HG03575 (cell line): ENCODE measurements around the gene SNX1.
"Not testable (repeated sequence)": the region's sequence is repeated elsewhere in the genome, so short reads cannot be mapped to it uniquely, and the experiment has no call there.

ENCODE experiments used
- ATAC-seq: cut with Tn5 transposase; IDR thresholded peaks from one replicate; pipeline ENCODE4 v1.9.1; 2021; ENCODE audit not compliant: unreplicated experiment, insufficient number of reproducible peaks, low FRiP score; ENCODE audit errors: extremely low read depth

The SNX1 gene

DNA sequence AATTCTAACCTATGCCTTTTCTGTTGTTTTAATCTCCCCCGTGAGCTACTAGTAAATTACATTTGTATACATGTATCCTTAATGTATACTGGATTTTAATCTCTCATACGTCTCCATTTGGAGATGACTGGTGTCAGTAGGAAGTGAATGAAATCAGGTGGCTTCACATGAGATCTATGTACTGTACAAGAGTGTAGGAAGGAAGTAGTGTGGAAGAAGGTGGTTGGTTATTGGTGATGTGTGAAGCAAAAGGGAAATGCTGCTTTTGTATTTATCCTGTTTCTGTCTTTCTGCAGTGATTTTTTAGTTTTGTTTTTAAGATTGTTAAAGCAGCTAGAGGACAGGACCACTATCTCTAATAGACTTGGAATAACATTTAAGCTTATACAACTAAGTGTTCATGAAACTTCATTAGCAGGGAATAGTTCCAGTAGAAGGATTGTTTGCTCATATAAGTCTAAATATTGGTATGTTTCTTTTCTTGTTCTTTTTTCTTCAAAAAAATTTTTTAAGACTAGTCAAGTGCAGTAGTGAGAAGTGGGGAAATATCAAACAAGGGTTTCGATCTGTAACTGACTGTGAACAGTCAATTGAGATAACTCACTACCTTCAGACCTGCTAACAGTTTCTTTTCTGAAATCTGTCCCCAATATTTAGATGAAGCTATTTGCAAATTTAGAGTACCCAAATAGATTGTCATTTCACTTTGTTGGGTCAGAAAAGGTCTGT is 15.3 kb downstream of the SNX1 start:
- no peak for ATAC-seq

DNA sequence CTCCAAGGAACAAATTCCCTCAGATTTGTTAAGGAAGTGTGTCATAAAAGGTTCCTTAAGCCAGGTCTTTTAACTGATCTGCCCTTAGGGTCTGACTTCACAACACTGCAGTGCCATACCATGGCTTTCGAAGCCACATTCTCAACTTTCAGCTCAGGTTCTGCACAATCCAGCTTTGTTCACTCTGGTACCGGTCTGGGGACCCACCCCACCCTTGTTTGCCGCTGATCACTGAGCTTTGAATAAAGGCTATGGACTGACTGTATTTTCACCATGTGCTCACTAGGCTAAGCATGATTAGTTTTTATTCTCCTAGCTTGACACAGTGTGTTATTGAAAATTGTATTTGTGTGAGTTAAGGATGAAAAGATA is 15.9 kb downstream of the SNX1 start:
- ATAC-seq = no peak

DNA sequence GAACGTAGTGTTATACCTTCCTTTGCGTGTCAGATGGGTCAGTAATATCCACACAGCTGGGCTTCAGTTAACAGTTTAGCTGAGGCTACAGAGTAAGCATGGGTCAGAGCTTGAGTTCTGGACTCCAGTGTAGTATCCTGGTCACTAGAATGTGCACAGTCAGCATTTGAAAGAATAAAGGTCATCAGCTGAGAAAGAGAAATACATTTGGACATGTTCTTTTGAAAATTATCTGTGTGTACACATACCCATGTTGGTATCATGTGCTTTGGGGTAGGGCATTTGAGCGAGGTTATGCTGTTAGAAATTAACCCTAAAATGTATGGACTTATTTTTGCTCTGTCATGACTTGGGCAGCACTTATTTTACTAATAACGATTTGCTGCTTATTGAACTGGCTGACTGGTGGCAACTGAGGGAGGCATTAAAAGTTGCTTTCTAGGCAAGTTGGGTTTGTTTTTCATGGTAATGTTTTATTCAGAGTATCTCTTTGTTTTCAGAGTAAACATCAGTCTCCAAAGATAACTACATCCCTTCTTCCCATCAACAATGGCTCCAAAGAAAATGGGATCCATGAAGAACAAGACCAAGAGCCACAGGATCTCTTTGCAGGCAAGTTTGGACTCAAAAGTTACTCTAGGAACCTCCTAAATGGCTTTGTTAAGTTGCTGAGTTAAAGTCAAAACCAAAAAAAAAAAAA is 16.4 kb downstream of the SNX1 start:
- no peak for ATAC-seq

DNA sequence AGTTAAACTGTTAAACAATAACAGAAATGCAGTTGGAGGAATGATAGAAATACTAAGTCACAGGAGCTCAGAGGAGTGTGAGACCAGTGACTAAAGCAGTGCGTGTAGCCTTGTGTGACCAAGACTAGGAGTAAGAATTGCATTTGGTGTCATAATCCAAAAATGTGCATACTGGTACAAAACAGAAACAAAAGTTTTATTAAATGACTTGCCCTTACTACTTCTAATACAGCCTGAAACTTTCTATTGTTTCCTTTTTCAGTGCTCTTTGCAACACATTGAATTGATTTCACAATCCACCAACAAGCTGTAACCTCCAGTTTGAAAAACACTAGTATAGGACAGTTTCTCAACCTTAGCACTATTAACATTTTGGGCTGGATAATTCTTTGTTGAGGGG is 17.1 kb downstream of the SNX1 start:
- no peak for ATAC-seq

DNA sequence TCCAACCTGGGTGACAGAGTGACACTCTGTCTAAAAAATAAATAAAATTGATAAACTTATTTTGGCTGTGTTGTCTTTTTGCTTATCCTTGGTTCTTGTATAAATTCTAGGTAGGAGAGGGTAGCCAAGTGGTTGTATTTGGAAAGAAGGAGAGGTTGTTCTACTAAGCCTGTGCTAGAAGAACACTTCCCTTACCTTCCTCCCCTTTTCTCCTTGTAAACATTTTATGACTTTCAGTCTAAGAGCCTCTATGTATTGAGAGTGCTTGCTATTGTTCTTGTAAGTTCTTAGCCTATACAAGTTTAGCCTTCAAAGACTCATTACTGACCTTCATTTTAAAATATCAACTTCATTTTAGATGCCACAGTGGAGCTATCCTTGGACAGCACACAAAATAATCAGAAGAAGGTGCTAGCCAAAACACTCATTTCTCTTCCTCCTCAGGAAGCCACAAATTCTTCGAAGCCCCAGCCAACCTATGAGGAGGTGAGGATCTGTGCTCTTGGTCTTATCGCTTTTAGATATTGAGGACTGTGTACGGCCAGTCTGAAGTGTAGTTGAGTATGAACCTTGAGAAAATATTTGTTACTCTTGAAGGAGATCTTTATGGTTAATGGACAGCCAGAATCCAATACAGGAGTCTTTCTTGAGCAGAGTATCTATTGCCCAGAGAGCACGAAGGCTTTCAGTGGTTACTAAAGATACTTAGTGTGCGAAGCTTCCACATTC is 22.1 kb downstream of the SNX1 start:
- ATAC-seq = no peak

DNA sequence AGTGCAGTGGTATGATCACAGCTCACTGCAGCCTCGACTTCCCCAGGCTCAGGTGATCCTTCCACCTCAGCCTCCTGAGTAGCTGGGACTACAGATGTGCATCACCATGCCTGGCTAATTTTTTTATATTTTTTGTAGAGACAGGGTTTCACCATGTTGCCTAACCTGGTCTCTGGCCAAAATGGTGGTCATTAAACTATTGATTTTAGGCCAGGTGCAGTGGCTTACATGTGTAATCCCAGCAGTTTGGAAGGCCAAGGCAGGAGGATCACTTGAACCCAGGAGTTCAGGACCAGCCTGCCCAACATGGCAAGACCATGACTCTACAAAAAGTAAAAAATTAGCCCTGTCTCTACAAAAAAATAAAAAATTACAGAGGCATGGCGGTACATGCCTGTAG is 24.5 kb downstream of the SNX1 start:
- ATAC-seq = not testable (repeated sequence)

DNA sequence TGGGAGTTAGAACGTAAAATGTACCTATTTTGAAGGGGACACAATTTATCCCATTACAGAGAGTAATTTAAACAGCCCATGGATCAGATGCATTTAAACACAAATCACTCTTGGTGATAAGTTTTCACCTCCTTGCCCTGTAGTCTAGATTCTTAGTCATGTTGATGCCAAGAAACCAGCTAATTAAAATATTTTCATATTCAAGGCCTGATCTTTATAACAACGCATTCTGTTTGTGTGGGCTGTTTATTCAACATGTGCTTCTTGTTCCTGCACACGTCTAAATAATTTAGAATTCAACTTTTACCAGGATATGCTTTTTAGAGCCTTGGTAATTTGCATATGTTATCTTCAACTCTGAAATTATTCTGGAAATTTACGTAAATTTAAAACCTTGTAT is 25.8 kb downstream of the SNX1 start:
- no peak for ATAC-seq

DNA sequence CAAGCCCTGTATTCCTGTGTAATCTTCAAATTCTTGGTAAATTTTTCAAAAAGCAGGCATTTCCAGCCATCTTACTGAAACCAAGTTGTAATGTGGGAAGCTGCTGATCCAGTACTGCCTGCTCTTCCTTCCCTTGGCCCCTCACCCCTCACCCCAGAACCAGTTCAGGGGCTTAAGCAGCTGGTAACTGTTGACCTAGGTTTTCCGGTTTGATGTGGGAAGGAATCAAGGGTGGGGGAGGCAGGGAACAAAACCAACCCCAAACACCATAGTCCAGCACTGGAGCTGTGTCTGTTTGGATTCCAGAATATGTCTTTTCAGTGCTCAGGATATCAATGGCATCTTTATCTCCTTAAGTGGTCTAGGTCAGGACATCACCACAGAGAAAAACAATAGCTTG is 26.7 kb downstream of the SNX1 start:
- ATAC-seq = no peak

DNA sequence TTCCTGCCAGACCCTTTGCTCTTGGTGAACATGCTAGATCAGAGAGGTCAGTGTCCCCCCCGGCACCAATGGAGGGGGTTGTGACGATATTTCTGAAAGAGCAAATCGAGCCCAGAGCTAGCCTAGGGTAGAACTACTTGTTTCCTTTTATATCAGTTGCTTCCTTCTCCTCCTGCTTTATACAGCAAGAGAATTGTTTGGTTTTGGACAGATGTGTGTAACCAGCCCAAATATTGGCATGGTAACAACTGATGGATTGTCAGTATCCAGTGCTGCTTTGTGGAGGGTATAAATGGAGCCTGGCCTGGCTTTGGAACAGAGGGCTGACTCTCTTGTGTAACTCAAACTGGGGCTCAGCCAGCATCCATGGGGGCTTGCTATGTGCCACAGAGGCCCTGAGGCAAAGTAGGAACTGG is 27.2 kb downstream of the SNX1 start:
- no peak for ATAC-seq

DNA sequence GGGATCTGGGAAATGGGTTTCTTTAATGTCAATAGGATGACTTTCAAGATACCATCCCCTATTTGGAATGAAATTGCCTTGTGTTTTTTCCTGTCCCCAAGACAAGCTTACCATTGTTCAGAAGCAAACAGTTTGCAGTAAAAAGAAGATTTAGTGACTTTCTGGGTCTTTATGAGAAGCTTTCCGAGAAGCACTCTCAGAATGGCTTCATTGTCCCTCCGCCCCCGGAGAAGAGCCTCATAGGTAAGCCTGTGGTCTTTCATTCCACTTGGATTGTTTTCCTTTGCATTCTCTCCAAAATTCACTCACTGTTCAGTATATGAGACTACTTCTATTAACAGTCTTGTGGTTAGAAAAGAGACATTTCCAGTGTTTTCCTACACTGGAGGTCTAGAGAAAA is 30.2 kb downstream of the SNX1 start:
- no peak for ATAC-seq

DNA sequence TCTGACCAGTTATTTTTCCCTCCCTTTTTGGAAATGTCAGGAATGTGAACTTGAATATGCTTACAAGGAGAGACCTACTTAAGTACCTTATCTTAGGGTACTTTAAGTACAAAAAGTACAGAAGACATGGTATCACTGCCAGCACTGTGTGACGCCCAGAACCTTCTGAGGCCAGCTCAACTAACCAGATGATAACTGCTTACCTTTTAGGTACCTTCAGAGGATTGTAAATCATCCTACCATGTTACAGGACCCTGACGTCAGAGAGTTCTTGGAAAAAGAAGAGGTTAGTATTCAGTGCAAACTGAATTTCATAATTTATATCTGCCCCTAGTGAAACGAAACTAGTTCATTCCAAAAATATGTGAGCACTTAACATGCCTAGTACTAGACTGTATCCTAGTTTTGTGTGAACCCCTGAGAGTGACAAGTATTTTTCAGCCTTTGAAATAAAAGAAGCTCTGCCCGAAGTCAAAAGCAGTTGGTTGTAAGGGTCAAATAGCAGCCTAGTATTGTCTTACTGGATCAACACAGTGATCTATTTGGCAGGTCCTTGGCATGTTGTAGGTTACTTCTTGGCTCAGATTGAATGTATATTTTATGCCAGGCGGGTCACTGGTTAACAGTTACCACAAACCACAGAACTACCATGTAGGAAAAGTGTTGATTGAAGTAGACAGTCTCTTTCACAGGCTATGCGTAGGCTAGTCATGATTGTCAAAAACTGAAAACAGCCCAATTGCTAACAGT is 31.9 kb downstream of the SNX1 start:
- ATAC-seq = no peak

DNA sequence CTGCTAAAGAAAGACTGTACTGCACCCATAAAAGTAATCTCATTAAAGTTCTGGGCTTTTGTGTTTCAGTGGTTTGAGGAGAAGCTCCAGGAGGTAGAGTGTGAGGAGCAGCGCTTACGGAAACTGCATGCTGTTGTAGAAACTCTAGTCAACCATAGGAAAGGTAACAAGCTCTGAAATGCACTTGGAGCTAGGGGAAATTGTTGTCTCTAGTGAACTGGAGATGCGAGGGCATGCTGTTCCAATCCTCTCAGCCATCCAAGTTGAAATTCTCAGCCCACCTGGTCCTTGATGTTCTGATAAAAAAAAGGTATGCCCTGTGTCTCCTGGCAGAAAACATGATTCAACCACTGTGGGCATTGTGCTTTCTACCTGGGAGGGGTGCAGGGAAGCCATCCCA is 34.4 kb downstream of the SNX1 start:
- ATAC-seq = no peak

DNA sequence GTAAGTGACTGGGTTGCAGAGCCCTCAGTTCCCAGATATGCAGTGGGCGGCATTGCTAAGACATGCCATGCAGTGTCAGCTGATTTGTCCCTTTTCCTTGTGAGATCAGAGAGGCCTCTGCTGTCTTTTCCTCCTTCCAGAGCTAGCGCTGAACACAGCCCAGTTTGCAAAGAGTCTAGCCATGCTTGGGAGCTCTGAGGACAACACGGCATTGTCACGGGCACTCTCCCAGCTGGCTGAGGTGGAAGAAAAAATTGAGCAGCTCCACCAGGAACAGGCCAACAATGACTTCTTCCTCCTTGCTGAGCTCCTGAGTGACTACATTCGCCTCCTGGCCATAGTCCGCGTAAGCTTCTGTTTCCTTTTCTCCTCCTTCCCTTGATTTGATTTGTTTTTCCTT is 35.8 kb downstream of the SNX1 start:
- no peak for ATAC-seq

DNA sequence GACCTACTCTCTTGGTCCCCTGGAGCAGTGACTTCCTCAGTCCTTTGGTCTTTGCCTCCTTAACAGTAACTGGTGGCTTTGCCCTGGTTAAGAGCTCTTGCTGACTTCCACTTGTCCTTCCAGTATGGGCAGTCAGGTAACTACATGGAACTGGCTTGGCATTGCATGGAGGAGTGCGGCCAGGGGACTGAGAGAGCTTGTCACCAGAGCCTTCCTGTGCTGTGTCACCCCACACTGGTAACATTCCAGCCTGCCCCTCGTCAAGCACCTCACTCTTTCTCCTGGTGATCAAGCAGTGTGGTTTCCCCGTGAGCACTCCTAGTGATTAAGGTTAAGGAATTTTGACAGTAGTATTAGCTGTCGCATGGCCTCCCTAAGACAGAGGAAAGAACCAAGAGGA is 36.4 kb downstream of the SNX1 start:
- ATAC-seq = no peak

DNA sequence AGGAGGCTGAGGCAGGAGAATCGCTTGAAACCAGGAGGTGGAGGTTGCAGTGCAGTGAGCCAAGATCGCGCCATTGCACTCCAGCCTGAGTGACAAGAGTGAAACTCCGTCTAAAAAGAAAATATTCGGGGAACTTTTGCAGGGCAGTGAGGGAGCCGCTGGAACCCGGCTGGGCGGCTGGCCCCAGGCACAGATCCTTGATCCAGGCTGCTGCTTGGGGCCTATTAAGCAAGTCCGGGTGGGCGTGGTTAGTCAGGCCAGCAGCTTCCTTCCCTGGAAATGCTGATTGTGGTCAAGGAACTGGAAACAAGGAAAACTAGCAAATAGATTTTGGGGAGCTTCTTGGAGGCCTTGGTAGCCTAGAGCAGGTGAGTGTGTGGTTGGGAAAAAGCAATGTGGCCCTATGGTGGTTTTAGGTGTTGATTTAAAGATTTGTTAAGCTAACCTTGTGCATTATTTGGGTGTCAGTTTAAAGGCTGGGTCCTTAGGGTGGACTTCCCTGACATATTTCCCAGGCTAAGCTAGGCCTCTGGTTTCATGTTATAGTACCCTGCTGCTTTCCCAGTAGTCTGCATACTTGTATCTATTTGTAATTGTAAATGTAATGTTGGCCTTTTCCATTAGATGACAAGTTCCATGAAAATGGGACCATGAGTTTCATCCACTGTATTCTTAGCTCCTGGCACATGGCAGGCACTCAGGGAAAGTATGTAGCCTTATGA is 38.0 kb downstream of the SNX1 start:
- no peak for ATAC-seq

DNA sequence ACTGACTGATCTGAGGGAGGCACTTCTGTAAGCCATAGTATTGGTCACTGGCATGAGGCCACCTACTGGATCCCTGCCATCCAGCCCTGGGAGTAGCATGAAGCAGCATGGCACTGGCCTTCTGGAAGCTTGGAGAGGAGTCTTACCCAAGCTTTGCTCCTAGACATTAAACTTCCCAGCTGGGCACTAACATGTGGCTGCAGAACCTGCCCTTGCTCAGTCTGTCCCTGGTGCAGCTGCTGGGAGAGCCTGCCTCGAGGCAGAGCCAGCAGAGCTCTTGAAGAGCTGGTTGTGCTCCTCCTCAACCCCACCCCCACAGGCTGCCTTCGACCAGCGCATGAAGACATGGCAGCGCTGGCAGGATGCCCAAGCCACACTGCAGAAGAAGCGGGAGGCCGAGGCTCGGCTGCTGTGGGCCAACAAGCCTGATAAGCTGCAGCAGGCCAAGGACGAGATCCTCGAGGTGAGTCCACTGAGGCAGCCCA is 38.6 kb downstream of the SNX1 start:
- no peak for ATAC-seq

DNA sequence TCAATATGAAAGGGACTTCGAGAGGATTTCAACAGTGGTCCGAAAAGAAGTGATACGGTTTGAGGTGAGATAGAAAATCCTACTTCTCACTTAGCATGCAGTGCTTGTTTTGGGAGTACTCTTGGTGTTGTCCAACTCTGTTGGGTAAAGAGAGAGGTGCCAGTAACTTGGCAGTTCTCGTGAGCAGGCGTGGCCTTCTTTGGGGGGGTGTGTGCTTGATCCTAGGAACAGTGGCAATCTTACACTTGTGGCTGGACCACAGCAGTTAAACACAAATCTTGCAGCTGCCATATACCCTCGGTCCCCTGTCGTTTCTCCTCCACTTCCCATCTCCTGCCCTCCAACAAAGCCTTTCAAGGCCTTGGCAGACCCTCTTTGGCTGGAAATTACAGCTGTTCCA is 40.6 kb downstream of the SNX1 start:
- no peak for ATAC-seq

DNA sequence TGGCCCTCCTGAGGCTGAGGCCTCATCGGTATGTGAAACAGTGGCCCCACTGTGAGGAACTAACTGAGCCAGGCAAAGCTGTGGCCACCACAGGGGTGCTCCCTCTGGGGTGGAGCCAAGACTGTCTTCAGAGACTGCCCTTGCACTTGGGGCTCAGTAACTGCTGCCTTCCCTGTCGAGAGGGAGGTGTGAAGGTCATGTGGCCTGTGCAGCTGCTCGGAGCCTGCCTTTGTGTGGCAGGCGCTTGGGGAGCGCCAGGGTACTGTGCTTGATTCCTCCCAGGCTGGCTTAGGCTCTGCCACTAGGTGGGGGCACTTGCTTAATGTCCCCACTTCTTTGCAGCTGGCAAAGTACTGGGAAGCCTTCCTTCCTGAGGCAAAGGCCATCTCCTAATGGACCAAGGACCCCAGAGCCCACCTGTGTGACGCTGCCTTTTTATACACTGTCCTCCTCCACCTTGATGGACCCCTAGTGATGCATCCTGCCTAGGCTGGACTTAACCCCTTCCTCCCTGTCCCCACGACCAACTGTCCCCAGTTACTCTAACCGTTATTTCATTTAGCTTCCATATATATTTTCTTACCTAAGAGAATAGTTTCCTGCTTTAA is 41.5 kb downstream of the SNX1 start:
- no peak for ATAC-seq
